DMS153 treated with DMSO at 0.1 percent for 48 hours (cell line): ENCODE results near the gene ZNF205.

Experiments
- DNase-seq: peaks from one replicate; lab custom pipeline; 2025; ENCODE audit not compliant: unreplicated experiment; lab: John Stamatoyannopoulos, UW

ZNF205 gene

DNA sequence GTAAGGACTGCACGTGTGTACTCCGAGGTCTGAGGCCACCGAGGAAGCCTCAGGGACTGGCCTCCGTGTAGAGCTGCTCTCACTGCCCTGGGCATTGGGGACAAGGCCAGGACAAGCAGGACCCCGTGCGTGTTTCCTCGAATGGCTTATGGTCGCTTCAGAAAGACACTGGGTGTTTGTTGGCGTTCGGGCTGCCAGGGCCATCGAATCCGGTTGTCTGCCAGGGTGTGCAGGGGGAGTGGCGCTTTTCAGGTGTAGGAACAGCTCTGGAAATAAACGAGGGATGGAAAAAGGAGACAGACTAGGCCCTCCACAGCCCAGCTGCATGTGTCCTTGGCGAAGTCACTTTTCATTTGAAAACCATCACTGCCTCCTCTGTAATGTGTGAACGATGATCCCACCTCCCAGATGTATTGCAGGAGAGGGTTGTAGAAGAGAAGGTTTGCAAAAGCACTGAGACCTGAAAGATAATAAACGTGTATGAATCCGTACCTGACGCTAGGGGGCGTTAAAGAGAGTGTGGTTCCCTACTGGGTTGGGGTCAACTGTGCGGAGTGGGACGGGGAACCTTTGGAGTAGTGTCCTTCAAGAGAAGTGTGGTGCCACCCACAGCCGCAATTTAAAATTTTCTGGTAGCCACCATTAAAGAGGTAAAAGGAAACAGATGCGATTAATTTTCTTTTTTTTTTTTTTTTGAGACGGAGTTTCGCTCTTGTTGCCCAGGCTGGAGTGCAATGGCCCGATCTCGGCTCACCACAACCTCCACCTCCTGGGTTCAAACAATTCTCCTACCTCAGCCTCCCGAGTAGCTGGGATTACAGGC is 11.2 kb upstream of the ZNF205 start:
- no peak for DNase-seq

DNA sequence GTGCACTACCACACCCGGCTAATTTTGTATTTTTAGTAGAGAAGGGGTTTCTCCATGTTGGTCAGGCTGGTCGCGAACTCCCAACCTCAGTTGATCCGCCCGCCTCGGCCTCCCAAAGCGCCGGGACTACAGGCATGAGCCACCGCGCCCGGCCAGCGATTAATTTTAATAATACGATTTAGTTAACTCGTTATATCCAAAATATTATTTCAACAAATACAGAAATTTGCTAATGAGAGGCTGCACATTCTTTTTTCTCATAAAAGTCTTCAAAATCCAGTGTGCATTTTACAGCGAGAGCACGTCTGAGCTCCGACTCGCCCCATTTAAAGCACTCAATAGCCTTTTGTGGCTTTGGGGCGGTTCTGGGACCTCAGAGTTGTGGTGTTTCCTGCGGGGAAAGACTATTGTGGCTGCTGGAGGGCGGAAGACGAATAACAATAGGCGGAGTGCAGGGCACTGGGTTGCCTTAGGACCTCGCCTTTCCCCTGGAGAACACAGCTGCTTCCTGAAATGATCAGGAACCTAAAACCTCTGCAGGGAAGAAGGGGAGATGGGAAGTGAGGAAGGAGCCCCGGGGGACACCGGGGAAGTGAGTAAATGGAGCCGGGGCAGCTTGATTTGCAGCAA is 10.4 kb upstream of the ZNF205 start:
- DNase-seq, result no peak

DNA sequence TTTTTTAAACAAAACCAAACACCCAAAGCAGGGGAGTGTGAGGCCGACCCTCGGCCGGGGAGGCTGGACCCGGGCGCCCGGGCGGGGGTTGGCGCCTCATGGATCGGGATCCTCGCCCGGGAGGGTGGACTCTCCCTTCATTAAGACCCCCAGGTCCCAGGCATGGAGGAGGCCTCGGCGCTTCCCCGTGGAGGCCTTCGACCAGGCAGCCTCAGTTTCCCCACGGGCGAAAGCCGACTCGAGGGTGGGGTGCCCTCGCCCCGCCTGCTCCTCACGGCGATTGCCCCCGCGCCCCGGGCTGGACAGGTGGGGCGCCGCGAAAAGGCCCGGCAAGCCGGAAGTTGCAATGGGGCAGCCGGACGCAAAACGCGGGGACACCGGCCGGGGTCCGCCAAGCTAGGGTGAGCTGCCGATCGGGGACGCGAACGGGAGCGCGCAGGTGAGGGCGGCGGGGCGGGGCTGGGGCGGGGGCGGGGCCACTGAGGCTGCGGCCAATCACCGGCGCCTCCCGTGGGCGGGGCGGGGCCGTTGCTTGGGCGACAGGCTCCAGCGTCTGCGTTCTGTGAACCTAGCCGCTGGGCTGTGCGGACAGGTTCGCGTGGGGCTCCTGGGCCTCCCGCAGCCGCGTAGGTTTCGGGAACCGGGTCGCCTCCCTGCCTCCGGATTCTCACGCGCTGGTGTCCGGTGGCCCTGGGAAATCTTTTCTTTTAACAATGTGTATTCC is 6.0 kb upstream of the ZNF205 start:
- peak; percentile 78 for DNase-seq

DNA sequence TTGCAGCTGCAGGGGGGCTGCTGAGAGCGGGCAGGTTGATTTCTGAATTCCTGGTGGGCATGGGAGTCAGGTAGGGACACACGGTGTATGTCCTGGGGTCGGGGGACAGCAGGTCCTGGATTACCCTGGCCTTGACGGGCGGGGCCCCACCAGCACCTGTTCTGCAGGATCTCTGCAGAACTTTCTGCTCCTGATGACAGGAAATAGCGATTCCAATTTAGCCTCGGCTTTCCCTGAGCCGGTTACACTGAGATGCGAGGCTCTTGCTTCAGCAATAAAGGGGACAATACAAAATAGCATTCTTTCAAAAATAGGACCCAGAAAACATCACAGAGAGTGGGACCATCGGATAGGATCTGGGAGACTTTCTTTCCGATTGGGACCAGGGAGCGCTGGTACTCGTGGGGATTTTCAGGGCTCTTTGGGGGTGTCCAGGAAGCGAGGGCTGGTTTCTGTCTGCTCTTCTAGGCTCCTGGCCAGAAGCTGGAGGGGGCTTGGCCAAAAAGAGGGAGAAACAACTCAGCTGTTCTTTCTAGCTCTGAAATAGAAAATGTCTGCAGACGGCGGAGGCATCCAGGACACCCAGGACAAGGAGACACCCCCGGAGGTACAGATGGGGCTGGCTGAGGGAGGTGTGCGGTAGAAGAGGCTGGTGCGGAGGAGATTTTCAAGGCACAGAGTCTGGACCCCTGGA is 642 bp downstream of the ZNF205 start:
- no peak for DNase-seq

DNA sequence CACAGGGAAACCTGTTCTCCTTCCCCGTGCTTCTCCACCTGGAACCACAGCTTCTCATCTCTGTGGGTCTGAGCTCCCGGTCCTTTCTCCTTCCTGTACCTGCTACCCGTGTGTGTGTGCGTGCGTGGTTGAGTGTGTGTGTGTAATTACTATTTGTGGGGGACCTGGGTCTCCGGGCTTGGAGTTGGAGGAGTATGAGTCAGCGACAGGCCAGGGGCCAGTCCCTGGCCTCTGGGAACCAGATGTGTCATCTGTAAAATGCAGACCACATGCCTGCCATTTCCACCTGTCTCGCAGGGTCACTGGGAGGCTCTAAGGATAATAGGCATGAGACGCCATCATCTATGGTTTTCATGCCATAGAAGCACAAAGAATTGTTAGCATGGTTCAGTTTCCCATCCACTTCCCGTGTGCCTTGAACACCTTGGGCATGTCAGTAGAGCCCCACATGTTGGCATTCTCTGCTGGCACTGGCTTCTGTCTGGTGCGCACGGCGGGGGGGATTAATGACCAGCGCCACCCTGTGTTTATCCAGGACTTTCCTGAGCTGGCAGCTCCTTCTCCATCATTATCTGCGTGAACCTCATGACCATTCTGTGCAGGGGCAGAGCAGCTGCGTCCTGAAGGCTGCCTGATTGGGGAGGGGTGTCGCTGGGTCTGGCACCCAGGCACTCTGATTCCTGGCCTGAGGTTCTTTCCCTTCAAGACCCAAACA is 1.5 kb downstream of the ZNF205 start:
- DNase-seq, result no peak

DNA sequence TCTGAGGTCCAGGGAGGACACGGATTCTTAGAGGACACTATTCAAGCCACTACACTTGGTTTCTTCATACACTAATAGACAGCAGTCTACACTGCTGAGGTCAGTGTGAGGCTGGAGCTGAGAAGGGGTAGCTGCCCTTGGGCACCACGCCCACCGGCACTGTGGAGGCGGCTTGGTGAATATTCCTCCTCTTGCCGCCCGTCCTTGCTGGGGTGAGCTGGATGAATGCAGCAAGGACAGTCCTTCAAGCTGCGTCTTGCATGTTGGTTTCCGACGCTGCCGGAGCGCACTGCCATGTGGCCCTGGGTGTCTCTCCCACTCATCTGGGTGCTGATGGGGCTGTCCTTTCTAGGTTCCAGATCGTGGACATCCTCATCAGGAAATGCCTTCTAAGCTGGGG is 2.6 kb downstream of the ZNF205 start:
- no peak for DNase-seq

DNA sequence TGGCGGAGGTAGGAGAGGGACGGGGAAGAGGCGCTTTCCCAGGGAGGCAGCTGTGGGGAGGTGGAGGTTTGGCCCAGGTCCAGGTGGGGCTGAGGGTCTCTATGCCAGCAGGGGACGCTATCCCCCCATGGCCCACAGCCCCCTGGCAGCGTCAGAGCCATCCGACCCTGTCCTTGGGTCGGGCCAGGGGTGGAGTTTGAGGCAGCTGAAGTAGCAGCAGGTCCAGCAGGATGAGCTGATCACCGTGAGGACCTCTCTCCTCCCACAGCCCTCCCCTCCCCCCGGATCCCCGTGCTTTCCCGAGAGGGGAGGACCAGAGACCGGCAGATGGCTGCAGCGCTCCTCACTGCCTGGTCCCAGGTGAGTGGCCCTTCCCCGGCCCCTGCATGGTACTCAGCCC is 3.2 kb downstream of the ZNF205 start:
- no peak for DNase-seq

DNA sequence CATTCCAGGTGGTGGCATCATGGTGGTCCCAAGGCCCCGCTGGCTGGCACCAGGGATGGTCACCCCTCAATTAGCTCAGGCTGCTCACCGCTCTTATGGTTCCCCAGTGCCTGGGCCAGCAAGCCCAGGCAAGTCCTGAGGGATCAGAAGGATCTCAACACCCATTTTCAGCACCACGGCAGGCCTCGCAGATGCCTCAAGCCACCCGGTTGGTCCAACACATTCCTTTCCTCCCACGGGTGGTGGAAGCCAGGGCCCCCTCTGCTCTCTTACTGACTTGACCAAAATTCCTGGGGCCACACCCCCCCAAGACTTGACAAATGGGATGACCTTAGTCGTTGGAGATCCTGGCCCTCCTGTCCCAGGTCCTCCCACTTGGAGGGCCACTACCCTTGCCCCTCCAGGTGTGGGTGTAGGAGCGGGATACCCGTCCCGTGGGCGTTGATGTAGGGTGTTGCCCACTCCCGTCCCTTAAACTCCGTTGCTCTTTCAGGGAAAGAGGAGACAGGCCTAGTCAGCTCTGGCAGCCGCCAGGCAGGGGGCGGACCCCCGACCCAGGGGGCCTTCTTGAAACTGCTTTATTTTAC is 5.9 kb downstream of the ZNF205 start:
- DNase-seq, result no peak

DNA sequence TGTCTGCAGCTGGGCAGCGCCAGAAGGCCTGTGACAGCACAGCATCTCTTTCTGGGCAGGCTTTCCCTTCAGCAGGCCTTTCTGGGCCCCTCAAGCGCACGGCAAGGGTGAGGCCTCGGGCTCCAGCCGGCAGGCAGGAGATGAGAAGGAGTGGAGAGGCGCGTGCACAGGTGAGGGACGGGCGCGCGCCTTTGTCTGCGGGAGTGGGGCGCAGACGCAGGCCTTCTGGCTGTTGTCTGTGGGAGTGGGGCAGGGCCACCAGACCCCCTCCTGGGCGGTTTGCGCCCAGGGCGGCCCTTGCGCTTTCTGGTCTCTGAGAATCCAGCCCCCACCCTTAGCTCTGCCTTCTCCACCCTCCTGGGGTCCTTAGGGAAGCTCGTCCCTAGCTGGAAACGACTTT is 6.5 kb downstream of the ZNF205 start:
- no peak for DNase-seq

DNA sequence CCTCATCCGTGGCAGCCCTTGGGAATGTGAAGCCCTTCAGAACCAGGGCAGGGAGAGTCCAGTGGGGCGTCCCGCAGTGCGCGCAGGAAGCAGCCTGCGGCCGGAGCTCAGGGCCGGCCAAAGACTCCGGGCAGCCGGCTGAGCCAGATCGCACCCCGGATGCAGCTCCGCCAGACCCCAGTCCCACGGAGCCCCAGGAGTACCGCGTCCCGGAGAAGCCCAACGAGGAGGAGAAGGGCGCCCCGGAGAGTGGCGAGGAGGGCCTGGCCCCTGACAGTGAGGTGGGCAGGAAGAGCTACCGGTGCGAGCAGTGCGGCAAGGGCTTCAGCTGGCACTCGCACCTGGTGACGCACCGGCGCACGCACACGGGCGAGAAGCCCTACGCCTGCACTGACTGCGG is 6.9 kb downstream of the ZNF205 start:
- DNase-seq, result no peak

DNA sequence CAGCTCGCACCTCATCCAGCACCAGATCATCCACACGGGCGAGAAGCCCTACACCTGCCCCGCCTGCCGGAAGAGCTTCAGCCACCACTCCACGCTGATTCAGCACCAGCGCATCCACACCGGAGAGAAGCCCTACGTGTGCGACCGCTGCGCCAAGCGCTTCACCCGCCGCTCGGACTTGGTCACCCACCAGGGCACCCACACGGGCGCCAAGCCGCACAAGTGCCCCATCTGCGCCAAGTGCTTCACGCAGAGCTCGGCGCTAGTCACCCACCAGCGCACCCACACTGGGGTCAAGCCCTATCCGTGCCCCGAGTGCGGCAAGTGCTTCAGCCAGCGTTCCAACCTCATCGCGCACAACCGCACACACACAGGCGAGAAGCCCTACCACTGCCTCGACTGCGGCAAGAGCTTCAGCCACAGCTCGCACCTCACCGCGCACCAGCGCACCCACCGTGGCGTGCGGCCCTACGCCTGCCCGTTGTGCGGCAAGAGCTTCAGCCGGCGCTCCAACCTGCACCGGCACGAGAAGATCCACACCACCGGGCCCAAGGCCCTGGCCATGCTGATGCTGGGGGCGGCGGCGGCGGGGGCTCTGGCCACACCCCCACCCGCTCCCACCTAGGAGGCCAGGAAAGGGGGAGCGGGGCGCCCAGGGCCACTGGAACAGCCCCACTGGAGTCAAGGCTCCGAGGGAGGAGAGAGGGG is 7.5 kb downstream of the ZNF205 start:
- no peak for DNase-seq

DNA sequence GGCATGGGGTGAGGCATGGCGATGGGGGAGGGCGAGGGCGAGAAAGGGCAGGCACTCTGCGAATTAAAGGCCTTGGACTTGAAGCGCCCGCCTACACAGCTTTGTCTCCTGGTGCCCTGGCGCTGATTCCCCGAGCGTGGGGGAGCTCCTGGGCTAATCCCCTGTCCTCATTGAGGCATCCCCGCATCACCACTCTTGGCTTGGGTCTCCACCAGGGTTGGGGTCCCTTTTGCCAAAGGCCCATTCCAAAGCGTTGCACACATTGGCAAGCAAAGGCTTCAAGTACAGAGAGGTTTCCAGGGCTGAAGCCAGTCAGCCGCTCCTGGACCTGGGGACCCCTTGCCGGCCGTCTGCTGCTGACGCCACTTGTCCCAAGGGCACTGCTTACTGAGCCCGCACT is 8.0 kb downstream of the ZNF205 start:
- no peak for DNase-seq

DNA sequence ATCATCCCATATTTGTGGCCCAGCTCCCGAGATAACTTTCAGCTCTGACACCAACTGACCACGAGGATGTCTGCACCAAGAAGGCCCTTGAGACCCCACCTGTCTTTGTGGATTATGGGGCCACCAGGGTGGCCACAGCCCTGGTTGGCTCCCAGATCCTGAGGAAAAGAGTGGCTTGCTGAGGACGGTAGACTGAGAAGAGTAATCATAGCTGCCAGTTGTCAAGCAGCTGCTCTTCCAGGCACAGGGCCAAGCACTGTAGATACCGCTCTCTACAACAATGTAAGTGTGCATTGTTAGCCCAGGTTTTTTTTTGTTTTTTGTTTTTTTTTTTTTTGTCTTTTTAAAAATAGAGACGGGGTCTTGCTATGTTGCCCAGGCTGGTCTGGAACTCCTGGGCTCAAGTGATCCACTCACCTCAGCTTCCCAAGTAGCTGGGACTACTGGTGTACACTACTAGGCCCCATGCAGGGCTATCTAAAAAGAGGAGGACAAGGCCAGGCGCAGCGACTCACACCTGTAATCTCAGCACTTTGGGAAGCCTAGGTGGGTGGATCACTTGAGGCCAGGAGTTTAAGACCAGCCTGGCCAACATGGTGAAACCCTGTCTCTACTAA is 9.6 kb downstream of the ZNF205 start:
- DNase-seq, result no peak

DNA sequence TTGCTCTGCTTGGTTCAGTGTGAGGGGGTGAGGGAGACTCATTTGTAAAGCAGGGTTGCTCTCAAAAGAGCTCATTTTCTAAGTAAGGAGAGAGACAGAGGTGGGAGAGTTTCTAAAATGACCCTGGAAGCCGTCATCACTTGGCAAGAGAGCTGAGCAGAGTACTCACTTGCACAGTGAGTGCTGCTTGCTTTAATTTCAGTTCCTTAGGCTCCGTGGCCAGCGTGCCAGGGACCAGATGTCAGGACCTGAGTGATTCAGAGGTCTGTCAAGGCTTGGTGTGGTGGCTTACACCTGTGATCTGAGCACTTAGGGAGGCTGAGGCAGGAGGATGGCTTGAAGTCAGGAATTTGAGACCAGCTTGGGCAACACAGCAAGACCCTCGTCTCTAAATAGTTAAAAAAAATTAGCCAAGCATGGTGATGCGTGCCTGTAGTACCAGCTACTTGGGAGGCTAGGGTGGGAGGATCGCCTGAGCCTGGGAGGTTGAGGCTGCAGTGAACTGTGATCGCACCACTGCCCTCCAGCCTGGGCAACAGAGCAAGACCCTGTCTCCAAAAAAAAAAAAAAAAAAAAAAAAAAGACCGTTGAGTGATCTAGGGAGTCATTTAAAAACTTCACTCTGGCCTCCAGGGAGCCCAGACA is 10.7 kb downstream of the ZNF205 start:
- DNase-seq, result no peak

DNA sequence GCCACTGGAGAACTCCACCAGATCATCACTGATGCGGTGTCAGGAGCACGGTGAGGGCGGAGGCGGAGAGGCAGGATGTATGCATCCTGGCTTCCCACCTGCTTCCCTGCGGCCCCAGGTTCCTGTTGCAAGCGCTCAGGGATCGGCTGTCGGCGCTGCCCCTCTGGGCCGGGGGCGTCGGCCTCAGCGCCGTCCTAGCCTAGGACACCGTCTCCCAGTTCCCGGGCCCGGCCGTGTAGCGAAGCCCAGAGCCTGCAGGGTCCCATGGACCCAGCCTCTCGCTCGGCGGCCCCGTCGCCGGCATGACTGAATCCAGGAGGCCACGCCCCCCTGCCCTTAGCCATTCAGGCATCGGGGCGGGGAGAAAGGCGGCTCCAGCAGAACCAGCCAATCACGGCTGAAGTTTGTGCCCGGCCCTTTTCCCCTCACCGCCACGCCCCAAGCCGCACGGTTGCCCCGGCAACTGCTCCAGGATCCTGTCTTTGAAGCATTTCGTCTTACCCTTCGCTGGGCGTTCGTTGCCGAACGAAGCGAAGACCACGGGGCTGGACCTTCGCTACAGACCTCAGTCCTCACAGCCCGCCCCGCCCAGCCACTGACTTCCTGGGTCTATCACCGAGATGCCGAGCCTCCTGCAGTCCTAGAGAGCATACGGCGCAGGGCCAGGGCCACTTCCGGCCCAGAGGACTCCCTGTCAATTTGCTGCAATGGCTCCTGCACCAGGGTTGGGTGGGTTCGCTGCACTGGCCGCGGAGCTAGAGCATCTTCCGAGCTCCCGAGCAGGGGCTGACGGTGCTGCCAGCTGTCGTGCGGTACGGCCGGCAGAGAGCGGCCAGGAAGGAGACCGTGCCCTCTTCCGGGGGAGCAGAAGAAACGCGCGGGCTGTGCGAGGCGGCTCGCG is 11.8 kb downstream of the ZNF205 start:
- peak; percentile 91 for DNase-seq

DNA sequence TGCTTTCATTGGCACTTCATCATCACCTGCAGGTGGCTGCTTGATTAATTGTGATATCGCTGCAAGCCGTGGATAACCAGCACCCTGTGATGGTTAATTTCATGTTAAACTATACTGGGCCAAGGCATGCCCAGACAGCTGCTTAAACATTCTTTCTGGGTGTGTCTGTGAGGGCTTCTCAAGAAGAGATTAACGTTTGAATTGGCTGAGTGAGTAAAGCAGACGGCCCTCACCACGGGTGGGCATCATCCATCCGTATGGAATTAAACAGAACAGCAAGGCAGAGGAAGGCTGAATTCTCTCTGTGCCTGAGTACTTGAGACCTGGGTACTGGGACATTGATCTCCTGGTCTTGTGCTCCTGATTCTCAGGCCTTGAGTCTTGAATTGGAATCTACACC is 15.4 kb downstream of the ZNF205 start:
- no peak for DNase-seq

DNA sequence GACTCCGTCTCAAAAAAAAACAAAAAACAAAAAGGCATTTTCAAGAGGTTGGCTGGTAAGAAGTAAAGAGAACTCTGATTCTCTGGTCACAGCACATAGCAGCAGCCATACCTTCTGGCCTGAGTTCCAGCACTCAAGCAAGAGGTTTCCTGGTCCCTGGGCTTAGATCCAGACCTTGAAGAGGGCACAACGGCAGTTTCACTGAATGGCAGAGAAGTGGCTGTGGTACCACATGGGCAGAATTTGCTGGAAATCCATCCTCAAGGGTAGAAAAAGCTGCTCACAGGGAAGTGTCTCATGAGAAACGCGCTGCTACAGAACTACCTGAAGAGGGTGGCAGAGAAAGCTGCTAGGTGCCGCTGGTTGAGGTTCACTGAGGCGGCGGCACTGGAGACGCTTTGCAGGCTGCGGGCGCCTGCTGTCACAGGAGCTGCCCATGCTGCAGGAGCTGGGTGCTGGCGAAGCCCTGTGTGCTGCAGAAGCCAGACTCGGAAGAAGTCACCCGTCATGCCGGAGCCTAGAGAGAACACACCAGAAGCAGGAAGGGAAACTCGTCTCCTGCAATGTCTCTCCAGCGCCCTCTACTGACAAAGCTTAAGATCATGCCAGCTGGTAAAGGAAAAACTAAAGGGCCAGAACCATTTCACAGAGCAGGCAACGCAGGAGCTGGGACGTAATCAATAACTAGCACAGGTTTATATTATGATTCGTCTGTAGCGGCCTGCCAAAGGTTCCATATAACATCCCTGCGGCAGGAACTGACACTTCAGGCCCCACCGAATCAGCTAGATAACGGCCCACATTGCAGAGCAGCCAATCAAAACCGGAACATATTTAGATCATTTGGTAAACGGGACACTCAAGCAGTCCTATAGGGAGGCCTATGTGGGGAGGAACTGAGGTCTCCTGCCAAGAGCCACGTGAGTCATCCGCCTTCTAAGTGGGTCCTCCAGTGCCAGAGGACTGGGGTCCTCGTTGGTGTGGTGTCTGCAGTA is 17.0 kb downstream of the ZNF205 start:
- DNase-seq, result peak; percentile 80
